ENCODE measurements around the gene GJB3. TPM values are rescaled to one million over a fixed set of nuclear protein-coding genes. Genes with fewer than 3 reads are reported as not detected.
"Not testable (repeated sequence)": the region's sequence is repeated elsewhere in the genome, so short reads cannot be mapped to it uniquely, and the experiment has no call there.

Gene GJB3
- total RNA-seq, 3 donors from 2014 or later (not counting 1 experiment from before 2014, with no cell fraction given), result not detected

DNA sequence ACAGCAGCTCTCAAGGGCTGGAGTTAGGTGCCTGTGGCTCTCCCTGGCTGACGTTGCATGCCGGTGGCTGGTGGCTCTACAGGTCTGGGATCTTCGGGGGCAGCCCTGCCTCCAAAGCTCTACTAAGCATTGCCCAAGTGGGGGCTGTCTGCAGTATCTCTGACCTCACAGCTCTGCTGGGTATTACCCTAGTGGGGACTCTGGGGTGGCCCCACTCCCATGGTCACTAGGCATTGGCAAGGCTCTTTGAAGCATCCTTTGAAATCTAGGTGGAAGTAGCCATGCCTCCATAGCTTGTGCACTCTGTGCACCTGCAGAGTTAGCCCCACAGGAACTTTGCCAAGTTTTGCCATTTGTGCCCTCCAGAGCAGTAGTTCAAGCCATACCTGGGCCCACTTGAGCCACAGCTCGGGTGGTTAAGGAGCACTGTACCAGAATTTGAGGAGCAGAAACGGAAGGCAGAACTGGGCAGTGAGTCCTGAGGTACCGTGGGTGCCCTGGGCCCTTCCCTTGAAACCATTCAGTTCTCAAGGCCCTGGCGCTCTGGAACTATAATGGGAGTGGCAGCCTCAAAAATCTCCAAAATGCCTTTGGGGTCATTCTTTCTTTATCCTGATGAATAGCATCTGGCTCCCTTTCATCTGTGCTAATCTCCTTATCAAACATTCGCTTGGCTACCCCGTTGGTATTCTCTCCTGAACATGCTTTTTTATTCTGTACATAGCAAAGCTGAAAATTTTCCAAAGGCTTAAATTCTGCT lies 27.2 kb downstream of the GJB3 start:
- ATAC-seq (no peak), DNase-seq (no peak)
- Histone ChIP-seq H3K27me3 (ENCODE audit: control insufficient read depth, insufficient read depth, low read length) (no peaks in the 10 kb centered on the region), H3K4me3 (ENCODE audit: low read length) (no peak overlapping the region), H3K4me1 (ENCODE audit: control insufficient read depth, insufficient read depth, low read length) (no peaks in the 10 kb centered on the region), H3K9me3 (ENCODE audit: control insufficient read depth, insufficient read depth, low read length) (no peaks in the 10 kb centered on the region), H3K27ac (ENCODE audit: low read length) (no peak overlapping the region), H3K36me3 (ENCODE audit: control insufficient read depth, insufficient read depth, low read length) (no peaks in the 10 kb centered on the region)
- WGBS (ENCODE audit: insufficient coverage), result 92% methylated on average over 9 of the region's 9 CpGs
- no peak overlapping the region for H3K4me3 Mint-ChIP-seq
- intact Hi-C loops (cut with micrococcal nuclease), result no loop called here
- TF ChIP-seq, protein P1, sequence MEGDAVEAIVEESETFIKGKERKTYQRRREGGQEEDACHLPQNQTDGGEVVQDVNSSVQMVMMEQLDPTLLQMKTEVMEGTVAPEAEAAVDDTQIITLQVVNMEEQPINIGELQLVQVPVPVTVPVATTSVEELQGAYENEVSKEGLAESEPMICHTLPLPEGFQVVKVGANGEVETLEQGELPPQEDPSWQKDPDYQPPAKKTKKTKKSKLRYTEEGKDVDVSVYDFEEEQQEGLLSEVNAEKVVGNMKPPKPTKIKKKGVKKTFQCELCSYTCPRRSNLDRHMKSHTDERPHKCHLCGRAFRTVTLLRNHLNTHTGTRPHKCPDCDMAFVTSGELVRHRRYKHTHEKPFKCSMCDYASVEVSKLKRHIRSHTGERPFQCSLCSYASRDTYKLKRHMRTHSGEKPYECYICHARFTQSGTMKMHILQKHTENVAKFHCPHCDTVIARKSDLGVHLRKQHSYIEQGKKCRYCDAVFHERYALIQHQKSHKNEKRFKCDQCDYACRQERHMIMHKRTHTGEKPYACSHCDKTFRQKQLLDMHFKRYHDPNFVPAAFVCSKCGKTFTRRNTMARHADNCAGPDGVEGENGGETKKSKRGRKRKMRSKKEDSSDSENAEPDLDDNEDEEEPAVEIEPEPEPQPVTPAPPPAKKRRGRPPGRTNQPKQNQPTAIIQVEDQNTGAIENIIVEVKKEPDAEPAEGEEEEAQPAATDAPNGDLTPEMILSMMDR (IDR thresholded peaks at IDR 0.05), result no peak
- H3K4me1 Mint-ChIP-seq, result peaks cover 0 to 4% of the 10 kb centered on the region in 2 donors
- H3K9me3 Mint-ChIP-seq, result peaks cover 2 to 4% of the 10 kb centered on the region in 2 donors
- H3K27me3 Mint-ChIP-seq (ENCODE audit: low read depth in 2 of 2), result no peaks in the 10 kb centered on the region
- peaks cover 7% of the 10 kb centered on the region for H3K36me3 Mint-ChIP-seq
- H3K27ac Mint-ChIP-seq, result no peak overlapping the region

DNA sequence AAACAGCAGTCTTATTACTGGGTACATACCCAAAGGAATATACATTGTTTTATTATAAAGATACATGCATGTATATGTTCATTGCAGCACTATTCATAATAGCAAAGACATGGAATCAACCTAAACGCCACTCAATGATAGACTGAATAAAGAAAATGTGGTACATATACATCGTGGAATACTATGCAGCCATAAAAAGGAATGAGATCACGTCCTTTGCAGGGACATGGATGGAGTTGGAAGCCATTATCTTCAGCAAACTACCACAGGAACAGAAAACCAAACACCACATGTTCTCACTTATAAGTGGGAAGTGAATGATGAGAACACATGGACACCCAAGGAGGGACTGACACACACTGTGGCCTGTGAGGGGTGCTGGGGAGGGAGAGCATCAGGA lies 29.8 kb downstream of the GJB3 start:
- H3K9me3 ChIP-seq (ENCODE audit: control insufficient read depth, insufficient read depth, low read length); H3K27me3 ChIP-seq (ENCODE audit: control insufficient read depth, insufficient read depth, low read length); intact Hi-C loops (cut with micrococcal nuclease); H3K36me3 Mint-ChIP-seq; H3K9me3 Mint-ChIP-seq; H3K4me3 ChIP-seq (ENCODE audit: low read length); H3K4me3 Mint-ChIP-seq; DNase-seq; H3K27ac Mint-ChIP-seq; H3K4me1 ChIP-seq (ENCODE audit: control insufficient read depth, insufficient read depth, low read length); ATAC-seq; H3K27ac ChIP-seq (ENCODE audit: low read length); H3K4me1 Mint-ChIP-seq; H3K27me3 Mint-ChIP-seq (ENCODE audit: low read depth in 2 of 2); H3K36me3 ChIP-seq (ENCODE audit: control insufficient read depth, insufficient read depth, low read length): not testable (repeated sequence)
- 94% methylated on average over 2 of the region's 3 CpGs for WGBS (ENCODE audit: insufficient coverage)

- Histone ChIP-seq H3K4me1 (ENCODE audit: control insufficient read depth, insufficient read depth, low read length) (no peaks in the 10 kb centered on the region), H3K9me3 (ENCODE audit: control insufficient read depth, insufficient read depth, low read length) (no peaks in the 10 kb centered on the region), H3K4me3 (ENCODE audit: low read length) (no peak overlapping the region), H3K36me3 (ENCODE audit: control insufficient read depth, insufficient read depth, low read length) (no peaks in the 10 kb centered on the region), H3K27me3 (ENCODE audit: control insufficient read depth, insufficient read depth, low read length) (no peaks in the 10 kb centered on the region), H3K27ac (ENCODE audit: low read length) (no peak overlapping the region)
- DNase-seq (no peak), ATAC-seq (no peak)
- Mint-ChIP-seq H3K4me1 (no peaks in the 10 kb centered on the region), H3K9me3 (no peaks in the 10 kb centered on the region), H3K27ac (no peak overlapping the region), H3K27me3 (ENCODE audit: low read depth in 2 of 2) (no peaks in the 10 kb centered on the region), H3K36me3 (no peaks in the 10 kb centered on the region), H3K4me3 (no peak overlapping the region)
- TF ChIP-seq, protein P1 (IDR thresholded peaks at IDR 0.05), result no peak
- intact Hi-C loops (cut with micrococcal nuclease), result no loop called here
Measured at GRCh38 chr1:34816332-34816731, 35.3 kb downstream of the GJB3 start.

DNA sequence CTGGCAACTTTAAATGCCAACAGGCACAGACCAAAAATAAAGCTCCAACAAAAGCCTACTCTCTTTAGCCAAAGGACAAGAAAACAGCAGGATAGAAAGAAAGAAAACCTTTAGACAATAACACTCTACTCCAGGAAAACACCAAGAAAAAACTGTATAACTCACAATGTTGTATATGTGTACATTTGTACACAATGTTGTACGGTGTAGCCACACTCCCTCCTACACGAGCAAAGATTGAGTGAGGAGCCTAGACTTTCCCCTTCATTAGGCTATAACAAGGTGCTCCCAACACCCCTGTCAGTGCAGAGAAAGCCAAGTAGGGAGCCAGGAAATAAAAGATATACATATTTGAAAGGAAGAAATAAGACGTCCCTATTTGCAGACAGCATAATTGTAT lies 35.8 kb downstream of the GJB3 start:
- no peak overlapping the region for H3K4me3 Mint-ChIP-seq
- H3K27me3 Mint-ChIP-seq (ENCODE audit: low read depth in 2 of 2), result no peaks in the 10 kb centered on the region
- H3K36me3 ChIP-seq (ENCODE audit: control insufficient read depth, insufficient read depth, low read length), result no peaks in the 10 kb centered on the region

GRCh38 chr1:34818862-34819261 lies 37.8 kb downstream of the GJB3 start:
- DNase-seq; H3K4me1 ChIP-seq (ENCODE audit: control insufficient read depth, insufficient read depth, low read length); H3K36me3 Mint-ChIP-seq; ATAC-seq; H3K4me3 Mint-ChIP-seq; H3K36me3 ChIP-seq (ENCODE audit: control insufficient read depth, insufficient read depth, low read length); H3K9me3 Mint-ChIP-seq; H3K27me3 Mint-ChIP-seq (ENCODE audit: low read depth in 2 of 2); H3K4me1 Mint-ChIP-seq; H3K4me3 ChIP-seq (ENCODE audit: low read length); H3K27me3 ChIP-seq (ENCODE audit: control insufficient read depth, insufficient read depth, low read length); H3K9me3 ChIP-seq (ENCODE audit: control insufficient read depth, insufficient read depth, low read length); intact Hi-C loops (cut with micrococcal nuclease); H3K27ac Mint-ChIP-seq; H3K27ac ChIP-seq (ENCODE audit: low read length): not testable (repeated sequence)
- 78% methylated on average over 1 of the region's 2 CpGs for WGBS (ENCODE audit: insufficient coverage)

More for the DNA sequence above, 35.8 kb downstream of the GJB3 start:
- Histone ChIP-seq H3K27ac (ENCODE audit: low read length) (no peak overlapping the region), H3K9me3 (ENCODE audit: control insufficient read depth, insufficient read depth, low read length) (no peaks in the 10 kb centered on the region), H3K4me3 (ENCODE audit: low read length) (no peak overlapping the region), H3K27me3 (ENCODE audit: control insufficient read depth, insufficient read depth, low read length) (no peaks in the 10 kb centered on the region), H3K4me1 (ENCODE audit: control insufficient read depth, insufficient read depth, low read length) (no peaks in the 10 kb centered on the region)
- no peaks in the 10 kb centered on the region for H3K9me3 Mint-ChIP-seq
- ATAC-seq (no peak), DNase-seq (no peak)
- no peak overlapping the region for H3K27ac Mint-ChIP-seq
- intact Hi-C loops (cut with micrococcal nuclease), result no loop called here
- no peaks in the 10 kb centered on the region for H3K4me1 Mint-ChIP-seq
- WGBS (ENCODE audit: insufficient coverage), result 80% methylated on average over 1 of the region's 3 CpGs
- no peaks in the 10 kb centered on the region for H3K36me3 Mint-ChIP-seq
- TF ChIP-seq, protein P1 (IDR thresholded peaks at IDR 0.05), result no peak
